GM12878 (cell line): ENCODE measurements around the gene MIA. TPM values are rescaled to one million over a fixed set of nuclear protein-coding genes. Genes with fewer than 3 reads are reported as not detected.

Source experiments
- ATAC-seq: fragments of 200-7000 bp; cut with Tn5 transposase; 3 replicates; pipeline ENCODE4 v1.9.1; 2020; ENCODE audit warnings: mild to moderate bottlenecking, moderate library complexity
- Bru-seq: library from RNA; stranded (reverse); fragments of 400-500 nt; gene quantifications from one replicate; lab custom pipeline; 2021; lab: Mats Ljungman, UMichigan
- BruChase-seq, 2 experiments: library from RNA; stranded (reverse); fragments of 400-500 nt; gene quantifications; one replicate each; lab custom pipeline; 2021; lab: Mats Ljungman, UMichigan
- BruUV-seq: library from RNA; stranded (reverse); fragments of 400-500 nt; replicated peaks from 2 replicates; lab custom pipeline; 2021; lab: Mats Ljungman, UMichigan
- CTCF ChIA-PET: fragments of 300-600 bp; sonication (Branson Sonifier 250); formaldehyde crosslinking; extraction: SDS; loops from one replicate; lab custom pipeline; 2021; ENCODE audit warnings: inconsistent platforms; lab: Yijun Ruan, JAX
- POLR2A ChIA-PET: fragments of 350-600 bp; formaldehyde crosslinking; extraction: SDS; loops from one replicate; lab custom pipeline; 2021; ENCODE audit warnings: inconsistent platforms; lab: Charles Lee
- RAD21 ChIA-PET: fragments of 300-600 bp; sonication (Branson Sonifier 250); formaldehyde crosslinking; loops from one replicate; lab custom pipeline; 2023; ENCODE audit warnings: antibody characterized with exemption; ENCODE audit not compliant: unreplicated experiment; lab: Charles Lee
- SMC1A ChIA-PET: fragments of 300-600 bp; sonication (Branson Sonifier 250); formaldehyde crosslinking; loops from one replicate; lab custom pipeline; 2023; ENCODE audit not compliant: unreplicated experiment, uncharacterized antibody; lab: Charles Lee
- DNase-seq: peaks from one replicate; pipeline ENCODE4 v3.0.0-alpha.2; 2011; ENCODE audit warnings: low read depth, low spot score
- FAIRE-seq: peaks from 3 replicates; lab custom pipeline; 2011; peaks lifted over from hg19 to GRCh38; lab: Jason Lieb, UNC
- H2AFZ ChIP-seq: 2 replicates; pipeline ENCODE4 v1.6.0; 2011; ENCODE audit warnings: low read depth, low read length, control low read depth; ENCODE audit not compliant: control insufficient read depth
- H3K27ac ChIP-seq: 2 replicates; pipeline ENCODE4 v1.5.1; 2011; ENCODE audit warnings: control low read depth; ENCODE audit not compliant: control insufficient read depth, insufficient read depth
- H3K27me3 ChIP-seq, 2 experiments: replicated peaks in 1 of 2; 2 replicates each; pipeline versions ENCODE4 v1.6.0 to v1.6.1; 2011; ENCODE audit warnings: low read length in 1 of 2; ENCODE audit not compliant: control insufficient read depth in 2 of 2, insufficient read depth in 2 of 2
- H3K36me3 ChIP-seq, 2 experiments: 2 replicates each; pipeline ENCODE4 v1.5.1; 2011; ENCODE audit warnings: low read length in 1 of 2; ENCODE audit not compliant: control insufficient read depth in 2 of 2, insufficient read depth in 2 of 2
- H3K4me1 ChIP-seq: 2 replicates; pipeline ENCODE4 v1.6.1; 2011; ENCODE audit warnings: mild to moderate bottlenecking, low read length, moderate library complexity, mixed read lengths; ENCODE audit not compliant: control insufficient read depth, insufficient read depth
- H3K4me2 ChIP-seq: 2 replicates; pipeline ENCODE4 v1.6.0; 2011; ENCODE audit warnings: control low read depth; ENCODE audit not compliant: control insufficient read depth, insufficient read depth
- H3K4me3 ChIP-seq: fragments of 200-600 bp; sonication (generic); 2 replicates; pipeline ENCODE4 v1.5.1; 2016
- H3K79me2 ChIP-seq: 2 replicates; pipeline ENCODE4 v1.6.0; 2011; ENCODE audit warnings: low read length; ENCODE audit not compliant: control insufficient read depth, insufficient read depth
- H3K9ac ChIP-seq: 2 replicates; pipeline ENCODE4 v1.8.0; 2011; ENCODE audit warnings: low read length, control low read depth, mixed read lengths; ENCODE audit not compliant: control insufficient read depth, insufficient read depth
- H3K9me3 ChIP-seq: replicated peaks from 3 replicates; pipeline ENCODE4 v1.5.1; 2011; ENCODE audit warnings: mild to moderate bottlenecking, low read length; ENCODE audit not compliant: control insufficient read depth, insufficient read depth
- H4K20me1 ChIP-seq: 2 replicates; pipeline ENCODE4 v1.6.0; 2011; ENCODE audit not compliant: control insufficient read depth, insufficient read depth
- KDM1A ChIP-seq: fragments of 200-600 bp; sonication (generic); IDR thresholded peaks from 2 replicates; pipeline ENCODE4 v1.6.1; 2016; ENCODE audit warnings: borderline replicate concordance
- RUNX3 ChIP-seq: IDR thresholded peaks from 2 replicates; pipeline ENCODE4 v1.6.1; 2012; ENCODE audit warnings: low read length, inconsistent platforms
- WGBS: methylation state at CpG from one replicate; pipeline ENCODE4 v1.1.6; 2016; ENCODE audit warnings: low lambda C conversion rate; ENCODE audit not compliant: insufficient replicate concordance, insufficient coverage; ENCODE audit errors: missing lambda C conversion rate; 5-methylcytosine and 5-hydroxymethylcytosine counted together
- in situ Hi-C: fragments of 300-500 bp; cut with MboI; formaldehyde crosslinking; loops from 9 replicates; pipeline ENCODE4 v1.14.3; 2018; ENCODE audit warnings: mixed read lengths
- intact Hi-C: fragments of 100-400 bp; cut with micrococcal nuclease; formaldehyde crosslinking; loops from one replicate; pipeline ENCODE4 v1.14.2; 2022; ENCODE audit not compliant: unreplicated experiment
- long read RNA-seq, 2 experiments: library from polyadenylated mRNA; unstranded; transcript quantifications; one replicate each; pipeline ENCODE4 v2.0.0, GENCODE V29; 2019 to 2020
- polyA minus RNA-seq, 3 experiments: library from RNA; depleted of rRNA, polyadenylated mRNA; stranded (reverse); fragments of >200 nt; gene quantifications; 2 replicates each; pipeline ENCODE4 v1.2.3, GENCODE V29; 2011
- polyA plus RNA-seq, 11 experiments: library from polyadenylated mRNA; depleted of rRNA in 4 of 11; unstranded in 6 of 11; stranded (reverse) in 5 of 11; fragments of >200 nt; fragmentation: Nextera tagmentation in 4 of 11; fragmentation: Illumina TruSeq in 1 of 11; extraction: Ambion mirVana in 4 of 11; extraction: Trizol in 1 of 11; gene quantifications; 1 replicate in 1 of 11; 2 replicates in 10 of 11; pipeline versions ENCODE4 v1.2.1 to v1.2.3, GENCODE V29; 2011 to 2016; ENCODE audit warnings: inconsistent platforms in 2 of 11, missing spikeins in 2 of 11, low read depth in 1 of 11
- total RNA-seq, 4 experiments: library from RNA; depleted of rRNA in 3 of 4; stranded (reverse); fragments of >200 nt in 3 of 4; fragmentation: Illumina TruSeq in 1 of 4; extraction: Trizol in 1 of 4; gene quantifications; 2 replicates each; pipeline versions ENCODE4 v1.2.1 to v1.2.3, GENCODE V29; 2013 to 2021

Gene MIA
- 2.6 and 3.0 TPM in 2 replicates for total RNA-seq (2013; cell fraction: nucleolus; rRNA removed)
- total RNA-seq (2014; rRNA removed) (0.33 and 0.40 TPM in 2 replicates), total RNA-seq (2014; rRNA removed; fragmentation: Illumina TruSeq; extraction: Trizol) (not detected in 2 replicates), total RNA-seq (2021) (0.92 TPM in 1 of 2 replicates, not detected in the other), polyA plus RNA-seq (2011; rRNA removed) (0.16 and 0.39 TPM in 2 replicates), polyA plus RNA-seq (2014; fragmentation: Illumina TruSeq; extraction: Trizol) (not detected in 2 replicates), polyA plus RNA-seq (2014; fragmentation: Nextera tagmentation; extraction: Ambion mirVana) (1 to 10 TPM; 1.4 to 1.6 TPM), polyA plus RNA-seq (2014; rRNA removed) (0.36 TPM in 1 of 2 replicates, not detected in the other), polyA plus RNA-seq (2016; fragmentation: Nextera tagmentation; extraction: Ambion mirVana) (1 to 10 TPM; 1.6 to 2.7 TPM), polyA minus RNA-seq (2011; rRNA and poly(A)+ RNA removed) (not detected in 2 replicates), Bru-seq, nascent RNA (percentile 48 among the genes with signal in this experiment), BruChase-seq, experiment 1, labeled RNA remaining after a 6-hour chase (percentile 61 among the genes with signal in this experiment), BruChase-seq, experiment 2, labeled RNA remaining after a 2-hour chase (percentile 42 among the genes with signal in this experiment)
- not detected for polyA plus RNA-seq (2011; ENCODE audit: low read depth)
- polyA plus RNA-seq (2011; cell fraction: cytosol; rRNA removed) = 0.52 TPM in 1 of 2 replicates, not detected in the other
- 0.63 and 1.2 TPM in 2 replicates for polyA plus RNA-seq (2011; cell fraction: nucleus; rRNA removed)
- polyA plus RNA-seq (2012) = 0.49 and 0.74 TPM in 2 replicates
- not detected in 2 replicates for polyA minus RNA-seq (2011; cell fraction: cytosol; rRNA and poly(A)+ RNA removed)
- 0.97 TPM in 1 of 2 replicates, not detected in the other for polyA minus RNA-seq (2011; cell fraction: nucleus; rRNA and poly(A)+ RNA removed)
- long read RNA-seq, experiment 1, partial matches to known transcripts = 0 of 1 reads
- long read RNA-seq, experiment 1, other reads (novel, unspliced or antisense) = 0 of 1 reads
- long read RNA-seq, experiment 2, partial matches to known transcripts = 0 of 1 reads
- long read RNA-seq, experiment 2, other reads (novel, unspliced or antisense) = 1 of 1 reads

- POLR2A ChIA-PET = interaction anchor here (0.6 to 8.1 kb wide), 7 partner anchors 15 to 844 kb away, joined by 3 to 331 read pairs (median 3); partner anchors contain the start of genes ACTMAP, EGLN2 and SNRPA
- intact Hi-C loops = no loop called here
Observed at GRCh38 chr19:40774916-40775631, at the start of gene MIA. Gene MIA, plus strand, starts transcription at chr19:40775521. Its CDS starts 22 bp downstream, at chr19:40775543.

More at GRCh38 chr19:40774916-40775631, at the start of gene MIA:
- H2AFZ ChIP-seq = no peak within 1 kb of the TSS
- no peak for DNase-seq
- CTCF ChIA-PET = interaction anchor here (1.0 to 1.2 kb wide), 2 partner anchors 17 to 32 kb away, joined by 3 read pairs; no protein-coding TSS in a partner anchor
- no peak within 1 kb of the TSS for H3K4me3 ChIP-seq
- no peaks in the 10 kb centered on the region for H4K20me1 ChIP-seq
- no TSS peak for BruUV-seq
- ATAC-seq = no peak
- RAD21 ChIA-PET = interaction anchor here (0.7 to 7.6 kb wide), 2 partner anchors 24 to 201 kb away, joined by 3 to 291 read pairs; partner anchors contain the start of genes ACTMAP and SNRPA
- no peaks in the 10 kb centered on the region for H3K27me3 ChIP-seq
- in situ Hi-C loops = no loop called here
- H3K36me3 ChIP-seq = no peaks in the 10 kb centered on the region
- WGBS = 94% methylated on average over 9 of the region's 9 CpGs
- peaks cover 2% of the 10 kb centered on the region for H3K9me3 ChIP-seq
- no peak within 1 kb of the TSS for H3K9ac ChIP-seq
- TF ChIP-seq RUNX3 = peak; percentile 8; the same call in 1 of the 2 replicates
- no peak for TF ChIP-seq KDM1A
- H3K27ac ChIP-seq = no peak within 1 kb of the TSS
- no peak for FAIRE-seq
- peaks cover 26% of the 10 kb centered on the region for H3K4me1 ChIP-seq
- peaks cover 7% of the 10 kb centered on the region for H3K79me2 ChIP-seq
- no peak within 1 kb of the TSS; the same call in 1 of the 2 replicates for H3K4me2 ChIP-seq
- SMC1A ChIA-PET = interaction anchor here (0.9 to 11.2 kb wide), 3 partner anchors 22 to 28 kb away, joined by 3 to 256 read pairs (median 3); partner anchors contain the start of genes ACTMAP, EGLN2 and SNRPA
